Measurements from ENCODE around the gene PLAC9.
"Not testable (repeated sequence)": the region's sequence is repeated elsewhere in the genome, so short reads cannot be mapped to it uniquely, and the experiment has no call there.

PLAC9 gene
- total RNA-seq: 0 reads per million in 2 donors

DNA sequence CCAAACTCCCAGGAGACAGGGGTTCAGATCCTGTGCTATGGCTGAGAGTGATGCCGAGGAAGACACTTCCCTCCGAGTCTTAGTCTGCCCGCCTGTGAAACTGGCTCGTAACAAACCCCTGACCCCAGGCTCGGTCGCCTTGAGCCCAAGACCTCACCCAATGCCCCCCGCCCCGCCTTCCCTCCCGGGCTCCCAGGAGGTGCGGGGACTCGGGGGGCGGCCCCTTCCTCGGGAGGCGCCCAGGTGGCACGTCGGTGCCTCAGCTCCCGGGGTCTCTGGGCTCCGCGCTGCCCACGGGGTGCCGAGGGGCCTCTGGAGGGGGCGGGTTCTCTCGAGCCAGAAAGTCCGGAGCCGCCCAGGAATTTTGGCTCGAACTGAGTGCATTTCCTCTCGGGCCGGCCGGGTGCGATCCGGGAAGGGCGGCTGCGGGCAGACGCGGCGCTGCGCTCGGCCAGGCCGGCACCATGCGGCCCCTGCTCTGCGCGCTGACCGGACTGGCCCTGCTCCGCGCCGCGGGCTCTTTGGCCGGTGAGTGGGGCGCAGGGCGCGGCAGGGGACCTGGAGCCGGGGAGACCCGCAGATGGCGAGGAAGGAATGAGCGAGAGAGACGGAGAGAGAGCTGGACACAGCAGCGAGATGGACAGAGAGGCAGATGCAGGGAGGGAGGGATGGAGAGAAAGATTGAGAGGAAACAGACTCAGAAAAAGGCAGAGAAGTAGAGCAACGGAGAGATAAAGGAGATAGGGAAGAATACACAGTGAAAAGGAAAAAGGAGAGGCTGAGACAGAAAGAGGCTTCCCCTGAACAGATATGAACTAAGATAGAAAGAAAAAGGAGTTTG is at the start of gene PLAC9:
TSS of gene PLAC9 (plus strand) at position 432 of the 841 bp plus-strand sequence. CDS start at position 465, 33 bp downstream.
- no peak for DNase-seq

DNA sequence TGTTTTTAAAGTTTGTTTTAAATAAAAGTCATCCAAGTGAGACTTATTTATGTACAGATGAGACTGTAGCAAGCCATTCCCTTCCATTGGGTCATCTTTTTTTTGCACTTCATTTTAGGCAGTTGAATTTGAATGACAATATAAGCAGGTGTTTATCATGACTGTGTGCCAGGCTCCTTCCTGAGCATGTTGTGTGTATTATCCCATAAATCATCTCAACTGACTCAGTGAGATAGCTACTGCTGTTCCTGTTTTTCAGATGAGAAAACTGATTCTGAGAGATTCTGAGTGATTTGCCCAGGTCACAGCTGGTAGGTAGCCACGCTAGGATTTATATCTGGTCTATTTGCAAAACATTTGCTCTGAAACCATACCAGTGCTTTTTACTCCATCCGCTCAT is 42.4 kb upstream of the PLAC9 start:
- DNase-seq: no peak

DNA sequence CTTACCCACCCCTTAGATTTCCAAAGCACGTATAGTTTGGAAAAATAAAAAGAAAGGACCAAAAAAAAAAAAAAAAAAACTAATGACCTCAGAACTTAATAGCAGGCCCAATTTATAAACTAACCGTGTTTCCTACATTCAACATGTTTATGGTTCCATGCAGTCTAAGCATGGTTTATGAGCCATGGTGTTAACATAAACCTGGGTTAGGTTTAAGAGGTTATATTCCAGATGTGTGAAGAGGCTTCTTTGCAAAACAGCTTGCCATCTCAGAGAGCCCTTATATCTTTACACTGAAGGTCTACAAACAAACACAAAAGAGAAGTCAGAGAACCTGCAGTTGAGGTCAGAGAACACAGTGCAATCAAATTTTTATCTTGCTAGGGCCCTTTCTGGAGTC is 38.3 kb upstream of the PLAC9 start:
- no peak for DNase-seq

DNA sequence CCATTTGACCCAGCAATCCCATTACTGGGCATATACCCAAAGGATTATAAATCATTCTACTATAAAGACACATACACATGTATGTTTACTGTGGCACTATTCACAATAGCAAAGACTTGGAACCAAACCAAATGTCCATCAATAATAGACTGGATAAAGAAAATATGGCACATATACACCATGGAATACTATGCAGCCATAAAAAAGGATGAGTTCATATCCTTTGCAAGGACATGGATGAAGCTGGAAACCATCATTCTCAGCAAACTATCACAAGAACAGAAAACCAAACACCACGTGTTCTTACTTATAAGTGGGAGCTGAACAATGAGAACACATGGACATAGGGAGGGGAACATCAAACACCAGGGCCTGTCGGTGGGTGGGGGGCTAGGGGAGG is 34.3 kb upstream of the PLAC9 start:
- DNase-seq: not testable (repeated sequence)

- not testable (repeated sequence) for DNase-seq
These were observed 33.2 kb upstream of the PLAC9 start for GRCh38 chr10:80099295-80099694.

GRCh38 chr10:80100116-80100515 is 32.4 kb upstream of the PLAC9 start:
- no peak for DNase-seq

GRCh38 chr10:80100861-80101695 is 31.5 kb upstream of the PLAC9 start:
- no peak for DNase-seq

DNA sequence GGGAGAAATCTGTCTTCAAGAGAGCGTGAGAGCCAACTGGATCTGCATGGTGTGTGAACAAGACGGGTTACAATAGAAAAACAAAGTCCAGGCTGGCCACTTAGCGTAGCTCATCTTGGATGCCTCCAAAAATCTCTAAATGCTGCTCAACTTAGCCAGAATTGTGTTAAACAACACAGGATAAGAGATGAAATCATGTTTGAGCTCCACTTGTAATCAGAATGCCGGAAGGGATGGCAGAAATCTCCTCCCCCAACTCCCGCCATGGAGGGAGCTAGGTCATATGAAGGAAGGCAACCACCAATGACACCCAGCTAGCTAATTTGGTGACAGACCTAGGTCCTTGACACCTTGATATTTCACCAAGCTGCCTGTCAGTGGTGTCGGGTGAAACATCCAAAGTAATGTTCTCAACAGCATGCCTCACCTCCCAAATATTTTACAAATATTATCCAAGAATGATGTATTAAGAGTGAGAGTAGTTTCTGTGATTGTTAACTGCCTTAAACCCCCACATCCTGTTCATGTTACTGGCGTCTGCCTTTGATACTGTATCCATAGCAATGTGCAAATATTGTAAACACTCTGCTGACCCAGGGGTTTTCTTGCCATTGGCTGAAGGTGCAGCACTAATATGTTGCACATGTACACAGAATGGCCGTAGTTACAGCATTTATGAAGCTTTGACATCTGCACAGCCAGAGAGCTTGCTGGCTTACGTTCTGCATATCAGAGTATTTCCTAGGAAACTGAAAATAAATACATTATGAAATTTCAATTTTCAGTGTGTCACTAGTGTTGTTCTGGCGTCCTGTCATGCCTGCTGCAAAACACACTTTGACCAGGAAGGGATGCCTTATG is 28.2 kb upstream of the PLAC9 start:
- peak in 2 of 5 experiments; percentile 5 to 82 for DNase-seq

- peak in 1 of 5 experiments; percentile 19 for DNase-seq
These were observed 23.8 kb upstream of the PLAC9 start for GRCh38 chr10:80108576-80109239.

- peak in 1 of 5 experiments; percentile 33 for DNase-seq
These were observed 21.5 kb upstream of the PLAC9 start for GRCh38 chr10:80110986-80111385.

DNA sequence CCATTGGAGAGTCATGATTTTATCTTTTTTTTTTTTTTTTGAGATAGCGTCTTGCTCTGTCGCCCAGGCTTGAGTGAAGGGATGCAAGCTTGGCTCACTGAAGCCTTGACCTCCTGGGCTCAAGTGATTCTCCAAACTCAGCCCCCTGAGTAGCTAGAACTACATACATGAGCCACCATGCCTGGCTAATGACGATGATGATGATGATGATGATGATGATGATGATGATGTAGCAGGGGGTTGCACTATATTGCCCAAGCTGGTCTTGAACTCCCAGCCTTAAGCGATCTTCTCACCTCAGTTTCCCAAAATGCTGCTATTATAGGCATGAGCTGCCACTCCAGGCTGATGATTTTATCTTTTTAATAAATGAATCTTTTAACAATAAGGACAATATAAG is 13.9 kb upstream of the PLAC9 start:
- no peak for DNase-seq

- no peak for DNase-seq
These were observed 10.3 kb upstream of the PLAC9 start for GRCh38 chr10:80122110-80122710.

GRCh38 chr10:80122746-80123145 is 9.8 kb upstream of the PLAC9 start:
- no peak for DNase-seq

- DNase-seq: no peak
These were observed 5.7 kb upstream of the PLAC9 start for GRCh38 chr10:80126876-80127275.

GRCh38 chr10:80131499-80131901 is 1.0 kb upstream of the PLAC9 start:
- no peak for DNase-seq

GRCh38 chr10:80133206-80133605 is 676 bp downstream of the PLAC9 start:
- no peak for DNase-seq

DNA sequence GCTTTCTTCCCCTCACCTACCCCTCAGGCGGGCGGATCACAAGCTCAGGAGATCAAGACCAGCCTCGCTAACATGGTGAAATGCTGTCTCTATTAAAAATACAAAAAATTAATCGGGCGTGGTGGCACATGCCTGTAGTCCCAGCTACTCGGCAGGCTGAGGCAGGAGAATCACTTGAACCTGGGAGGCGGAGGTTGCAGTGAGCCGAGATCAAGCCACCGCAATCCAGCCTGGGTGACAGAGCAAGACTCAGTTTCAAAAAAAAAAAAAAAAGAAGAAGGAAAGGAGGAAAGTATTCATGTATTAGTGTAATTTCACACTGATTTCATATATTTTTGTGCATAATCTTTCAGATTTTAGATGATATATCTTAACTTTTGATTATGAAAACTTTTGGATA is 1.2 kb downstream of the PLAC9 start:
- not testable (repeated sequence) for DNase-seq

DNA sequence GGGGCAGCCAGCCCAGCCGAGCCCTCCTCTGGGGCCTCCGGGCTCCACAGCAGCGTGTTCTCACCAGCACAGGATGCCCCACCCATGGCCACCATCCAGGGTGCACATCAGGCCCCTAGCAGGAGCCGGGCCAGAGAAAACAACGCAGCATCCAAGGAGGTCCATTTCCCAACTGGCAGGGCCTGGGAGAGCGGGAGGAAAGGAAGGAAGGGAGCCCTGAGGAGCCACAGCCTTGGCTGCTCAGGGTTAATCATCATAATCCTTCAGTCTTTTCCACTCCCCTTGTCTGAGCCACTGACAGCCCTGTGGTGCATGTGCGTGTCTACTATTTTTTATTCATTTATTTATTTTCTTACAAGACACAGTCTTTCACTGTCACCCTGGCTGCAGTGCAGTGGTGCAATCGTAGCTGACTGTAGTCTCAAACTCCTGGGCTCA is 3.6 kb downstream of the PLAC9 start:
- no peak for DNase-seq

- DNase-seq: no peak
These were observed 4.7 kb downstream of the PLAC9 start for GRCh38 chr10:80137031-80137862.

GRCh38 chr10:80137920-80138319 is 5.4 kb downstream of the PLAC9 start:
- DNase-seq: no peak

DNA sequence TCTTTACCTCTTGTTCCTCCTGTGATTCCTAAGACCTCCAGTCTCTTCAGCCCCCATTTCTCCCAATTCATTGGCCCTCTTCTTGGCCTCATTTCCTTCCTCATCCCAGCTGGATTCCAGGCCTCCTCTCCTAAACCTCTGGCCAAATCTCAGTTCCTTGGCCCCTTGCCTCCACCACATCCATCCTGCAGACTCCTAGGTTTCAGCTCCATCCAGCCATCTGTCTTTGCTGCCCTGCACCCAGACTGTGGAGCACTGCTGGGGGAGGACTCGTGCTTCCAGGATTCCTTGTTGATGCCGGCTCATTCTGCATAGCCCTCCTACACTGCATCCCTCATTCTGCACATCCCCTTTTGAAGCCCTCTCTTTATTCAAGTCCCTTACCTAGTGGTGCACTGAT is 6.7 kb downstream of the PLAC9 start:
- DNase-seq: no peak

Measured in T-helper 2 cell (primary cell).